NB4 (cell line): ENCODE results near the gene MYO1D.

Experiments used
- MYC ChIP-seq: IDR thresholded peaks from 2 replicates; pipeline ENCODE4 v1.6.1; 2011; ENCODE audit warnings: low read depth, low read length
- POLR2A ChIP-seq: IDR thresholded peaks from 2 replicates; pipeline ENCODE4 v1.6.1; 2011; ENCODE audit warnings: mild to moderate bottlenecking; ENCODE audit not compliant: insufficient read length; ENCODE audit errors: extremely low read depth
- TF ChIP-seq, protein P1 (sequence below): IDR thresholded peaks from one replicate; pipeline ENCODE4 v1.5.1; 2012; ENCODE audit warnings: low read depth, low read length
- TF ChIP-seq, protein P2 (sequence below): IDR thresholded peaks from 2 replicates; pipeline ENCODE4 v1.6.1; 2011; ENCODE audit warnings: low read depth, low read length

- TF ChIP-seq, protein P1, sequence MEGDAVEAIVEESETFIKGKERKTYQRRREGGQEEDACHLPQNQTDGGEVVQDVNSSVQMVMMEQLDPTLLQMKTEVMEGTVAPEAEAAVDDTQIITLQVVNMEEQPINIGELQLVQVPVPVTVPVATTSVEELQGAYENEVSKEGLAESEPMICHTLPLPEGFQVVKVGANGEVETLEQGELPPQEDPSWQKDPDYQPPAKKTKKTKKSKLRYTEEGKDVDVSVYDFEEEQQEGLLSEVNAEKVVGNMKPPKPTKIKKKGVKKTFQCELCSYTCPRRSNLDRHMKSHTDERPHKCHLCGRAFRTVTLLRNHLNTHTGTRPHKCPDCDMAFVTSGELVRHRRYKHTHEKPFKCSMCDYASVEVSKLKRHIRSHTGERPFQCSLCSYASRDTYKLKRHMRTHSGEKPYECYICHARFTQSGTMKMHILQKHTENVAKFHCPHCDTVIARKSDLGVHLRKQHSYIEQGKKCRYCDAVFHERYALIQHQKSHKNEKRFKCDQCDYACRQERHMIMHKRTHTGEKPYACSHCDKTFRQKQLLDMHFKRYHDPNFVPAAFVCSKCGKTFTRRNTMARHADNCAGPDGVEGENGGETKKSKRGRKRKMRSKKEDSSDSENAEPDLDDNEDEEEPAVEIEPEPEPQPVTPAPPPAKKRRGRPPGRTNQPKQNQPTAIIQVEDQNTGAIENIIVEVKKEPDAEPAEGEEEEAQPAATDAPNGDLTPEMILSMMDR = no peak
- TF ChIP-seq POLR2A (no peak), MYC (no peak)
- TF ChIP-seq, protein P2, sequence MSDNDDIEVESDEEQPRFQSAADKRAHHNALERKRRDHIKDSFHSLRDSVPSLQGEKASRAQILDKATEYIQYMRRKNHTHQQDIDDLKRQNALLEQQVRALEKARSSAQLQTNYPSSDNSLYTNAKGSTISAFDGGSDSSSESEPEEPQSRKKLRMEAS = no peak
Observed at GRCh38 chr17:32514606-32515005, 362.3 kb downstream of the MYO1D start.
